Measurements from ENCODE around the gene SPTLC2. TPM values are rescaled to one million over a fixed set of nuclear protein-coding genes. Genes with fewer than 3 reads are reported as not detected.
"Not testable (repeated sequence)": the region's sequence is repeated elsewhere in the genome, so short reads cannot be mapped to it uniquely, and the experiment has no call there.

Gene SPTLC2
- total and polyA plus RNA-seq, 4 donors: 8.1 to 48.6 (median 27.6) TPM

DNA sequence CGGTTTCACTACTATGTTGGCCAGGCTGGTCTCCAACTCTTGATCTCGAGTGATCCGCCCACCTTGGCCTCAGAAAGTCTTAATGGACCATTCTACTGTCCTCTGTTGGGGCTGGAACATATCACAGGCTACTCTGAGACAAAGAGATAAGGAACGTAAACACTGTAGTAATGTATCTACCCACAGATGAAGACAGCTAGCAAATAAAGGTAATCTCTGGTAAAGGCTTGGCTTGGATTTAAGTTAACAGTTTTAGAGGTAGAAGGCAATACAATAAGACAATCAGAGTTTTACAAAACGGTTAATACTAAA is 73.2 kb downstream of the SPTLC2 start:
- H3K9me3 ChIP-seq (ENCODE audit: control insufficient read depth in 4 of 4, insufficient read depth in 3 of 4, low read length in 3 of 4): no peaks in the 10 kb centered on the region
- peak in 1 of 3 donors; percentile 13 for DNase-seq
- 76 to 77% methylated on average over 5 of the region's 5 CpGs for whole genome bisulfite sequencing, 2 donors
- H3K36me3 ChIP-seq (ENCODE audit: control insufficient read depth in 4 of 4, insufficient read depth in 4 of 4, low read length in 4 of 4): peaks cover 0 to 9% (median 5%) of the 10 kb centered on the region in 4 donors
- no peak for TF ChIP-seq CTCF (IDR thresholded peaks at IDR 0.05; ENCODE audit: control extremely low read depth, extremely low read depth)
- H3K27ac ChIP-seq (ENCODE audit: low read depth in 1 of 2, low read length in 1 of 2): peak overlapping the region in 1 of 2 donors; percentile 17
- H3K27me3 ChIP-seq (ENCODE audit: control insufficient read depth in 3 of 3, insufficient read depth in 3 of 3, low read length in 2 of 3): no peaks in the 10 kb centered on the region
- no peak overlapping the region for H3K4me3 ChIP-seq
- H3K4me1 ChIP-seq (ENCODE audit: control insufficient read depth in 5 of 5, insufficient read depth in 5 of 5, low read length in 5 of 5): peaks cover 0 to 13% (median 0%) of the 10 kb centered on the region in 5 donors
- no peak for ATAC-seq (ENCODE audit: insufficient read depth, low FRiP score)
- no peak overlapping the region for H3K9ac ChIP-seq (ENCODE audit: insufficient read depth in 1 of 2, low read length in 2 of 2)

- H3K4me3 ChIP-seq: no peak overlapping the region
- H3K4me1 ChIP-seq (ENCODE audit: control insufficient read depth in 5 of 5, insufficient read depth in 5 of 5, low read length in 5 of 5): peaks cover 0 to 13% (median 0%) of the 10 kb centered on the region in 5 donors
- peaks cover 0 to 9% (median 4%) of the 10 kb centered on the region in 4 donors for H3K36me3 ChIP-seq (ENCODE audit: control insufficient read depth in 4 of 4, insufficient read depth in 4 of 4, low read length in 4 of 4)
- H3K9ac ChIP-seq (ENCODE audit: insufficient read depth in 1 of 2, low read length in 2 of 2): no peak overlapping the region
- no peaks in the 10 kb centered on the region for H3K9me3 ChIP-seq (ENCODE audit: control insufficient read depth in 4 of 4, insufficient read depth in 3 of 4, low read length in 3 of 4)
- peak in 2 of 3 donors; percentile 58 to 60 for DNase-seq
- peak overlapping the region in 1 of 2 donors; percentile 31 for H3K27ac ChIP-seq (ENCODE audit: low read depth in 1 of 2, low read length in 1 of 2)
- ATAC-seq (ENCODE audit: insufficient read depth, low FRiP score): no peak
- TF ChIP-seq CTCF (IDR thresholded peaks at IDR 0.05; ENCODE audit: control extremely low read depth, extremely low read depth): no peak
- H3K27me3 ChIP-seq (ENCODE audit: control insufficient read depth in 3 of 3, insufficient read depth in 3 of 3, low read length in 2 of 3): no peaks in the 10 kb centered on the region
- WGBS, 2 donors: 43 to 58% methylated on average over 11 of the region's 11 CpGs
Observed at GRCh38 chr14:77542421-77543239, 73.8 kb downstream of the SPTLC2 start.

- no peak for ATAC-seq (ENCODE audit: insufficient read depth, low FRiP score)
Observed at GRCh38 chr14:77541905-77542304, 74.5 kb downstream of the SPTLC2 start.

DNA sequence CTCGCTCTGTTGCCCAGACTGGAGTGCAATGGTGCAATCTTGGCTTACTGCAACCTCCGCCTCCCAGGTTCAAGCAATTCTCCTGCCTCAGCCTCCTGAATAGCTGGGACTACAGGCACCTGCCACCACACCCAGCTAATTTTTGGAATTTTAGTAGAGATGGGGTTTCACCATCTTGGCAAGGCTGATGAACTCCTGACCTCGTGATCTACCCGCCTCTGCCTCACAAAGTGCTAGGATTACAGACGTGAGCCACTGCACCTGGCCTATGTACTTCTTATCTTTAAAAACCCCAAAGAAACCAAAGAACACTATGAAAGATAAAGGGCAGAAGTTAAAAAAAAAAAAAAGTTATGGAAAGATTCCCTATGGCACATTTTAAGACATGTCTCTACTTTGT is 79.5 kb downstream of the SPTLC2 start:
- ATAC-seq (ENCODE audit: insufficient read depth, low FRiP score): not testable (repeated sequence)
- WGBS, 2 donors: 79 to 91% methylated on average over 5 of the region's 5 CpGs

More at GRCh38 chr14:77541905-77542304, 74.5 kb downstream of the SPTLC2 start:
- H3K9me3 ChIP-seq (ENCODE audit: control insufficient read depth in 4 of 4, insufficient read depth in 3 of 4, low read length in 3 of 4): no peaks in the 10 kb centered on the region
- H3K9ac ChIP-seq (ENCODE audit: insufficient read depth in 1 of 2, low read length in 2 of 2): no peak overlapping the region
- no peak for DNase-seq
- H3K4me3 ChIP-seq: no peak overlapping the region
- no peak for TF ChIP-seq CTCF (IDR thresholded peaks at IDR 0.05; ENCODE audit: control extremely low read depth, extremely low read depth)
- H3K36me3 ChIP-seq (ENCODE audit: control insufficient read depth in 4 of 4, insufficient read depth in 4 of 4, low read length in 4 of 4): peaks cover 0 to 5% (median 2%) of the 10 kb centered on the region in 4 donors
- H3K27ac ChIP-seq (ENCODE audit: low read depth in 1 of 2, low read length in 1 of 2): no peak overlapping the region
- peaks cover 0 to 13% (median 0%) of the 10 kb centered on the region in 5 donors for H3K4me1 ChIP-seq (ENCODE audit: control insufficient read depth in 5 of 5, insufficient read depth in 5 of 5, low read length in 5 of 5)
- no peaks in the 10 kb centered on the region for H3K27me3 ChIP-seq (ENCODE audit: control insufficient read depth in 3 of 3, insufficient read depth in 3 of 3, low read length in 2 of 3)
- 64 to 79% methylated on average over 4 of the region's 4 CpGs for WGBS, 2 donors

More for the DNA sequence above, 79.5 kb downstream of the SPTLC2 start:
- not testable (repeated sequence) for H3K9ac ChIP-seq (ENCODE audit: insufficient read depth in 1 of 2, low read length in 2 of 2); DNase-seq; H3K27me3 ChIP-seq (ENCODE audit: control insufficient read depth in 3 of 3, insufficient read depth in 3 of 3, low read length in 2 of 3); H3K4me3 ChIP-seq; H3K36me3 ChIP-seq (ENCODE audit: control insufficient read depth in 4 of 4, insufficient read depth in 4 of 4, low read length in 4 of 4); H3K9me3 ChIP-seq (ENCODE audit: control insufficient read depth in 4 of 4, insufficient read depth in 3 of 4, low read length in 3 of 4); H3K27ac ChIP-seq (ENCODE audit: low read depth in 1 of 2, low read length in 1 of 2); H3K4me1 ChIP-seq (ENCODE audit: control insufficient read depth in 5 of 5, insufficient read depth in 5 of 5, low read length in 5 of 5)

Data from lung (tissue), 12 donors.